NCI-H128 (cell line): Measurements from ENCODE around the gene HOXB8.
A peak's percentile ranks its signal among the peaks of the same experiment; 100 is the strongest.

Experiments
- DNase-seq: peaks from one replicate; lab custom pipeline; 2025; ENCODE audit not compliant: unreplicated experiment; lab: John Stamatoyannopoulos, UW

The HOXB8 gene

DNA sequence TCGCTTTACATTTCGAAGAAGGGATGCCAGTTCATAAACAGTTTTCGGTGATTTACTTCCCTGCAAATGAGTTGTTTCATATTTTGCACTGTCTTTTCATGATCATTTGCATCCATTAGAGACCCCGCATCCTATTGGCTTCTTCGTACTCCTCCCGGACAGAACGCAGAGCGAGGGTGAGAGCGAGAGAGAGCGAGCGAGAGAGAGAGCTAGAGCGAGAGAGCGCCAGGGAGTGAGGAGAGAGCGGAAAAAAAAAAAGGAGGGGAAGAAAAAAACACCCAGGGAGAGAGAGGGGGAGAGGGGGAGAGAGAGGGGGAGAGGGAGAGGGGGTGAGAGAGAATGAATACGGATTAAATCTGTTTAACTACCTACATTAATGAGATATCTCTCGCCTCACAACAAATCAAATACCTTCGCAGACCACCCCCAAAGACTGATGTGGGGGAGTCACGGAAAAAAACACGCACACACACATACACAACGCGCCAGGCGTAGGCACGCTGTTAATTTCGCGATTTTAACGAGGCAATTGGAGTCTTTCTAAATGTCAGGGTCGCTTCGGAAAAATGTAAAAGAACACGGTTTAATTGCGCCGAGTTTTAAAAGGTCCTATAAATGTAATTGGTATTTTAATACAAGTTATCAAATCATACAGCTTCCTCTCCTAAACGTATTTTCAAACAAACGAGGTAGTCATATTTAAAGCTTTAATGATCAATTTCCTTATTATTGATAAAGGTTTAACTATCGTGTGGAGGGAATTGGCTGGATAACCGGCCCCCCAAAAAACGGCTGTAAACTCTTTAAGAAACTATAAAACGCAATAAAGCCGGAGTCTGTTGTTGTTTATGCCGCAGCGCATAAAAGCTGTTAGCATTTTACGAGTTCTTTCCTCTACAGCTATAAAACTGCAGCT, at the start of gene HOXB8:
Gene HOXB8, minus strand, starts transcription at position 246 of the 916 bp plus-strand sequence. CDS start 588 bp downstream, outside the sequence.
- no peak for DNase-seq

- DNase-seq = no peak
Measured at GRCh38 chr17:48663134-48663924, 48.2 kb upstream of the HOXB8 start.

DNA sequence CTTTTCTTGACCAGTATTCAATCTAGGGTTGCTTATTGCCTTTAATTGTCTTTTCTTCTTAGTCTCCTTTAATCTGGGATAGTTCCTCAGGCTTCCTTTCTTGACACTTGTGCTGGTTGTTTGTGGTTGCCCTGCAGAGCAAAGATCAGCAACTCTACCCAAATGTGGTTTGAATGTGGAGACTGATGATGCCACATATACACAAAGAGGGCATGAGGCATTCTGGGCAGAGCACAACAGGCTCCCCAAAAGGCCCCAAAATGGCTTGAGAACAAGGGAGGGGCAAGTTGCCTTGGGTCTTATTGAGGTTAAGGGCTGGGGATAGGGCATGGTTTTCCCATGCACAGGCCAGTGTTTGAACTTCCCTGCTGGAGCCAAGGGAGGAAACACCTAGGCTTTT, 40.8 kb upstream of the HOXB8 start:
- DNase-seq = no peak

- no peak for DNase-seq
Measured at GRCh38 chr17:48649741-48650140, 34.6 kb upstream of the HOXB8 start.

GRCh38 chr17:48647963-48648245, 32.8 kb upstream of the HOXB8 start:
- DNase-seq = no peak

GRCh38 chr17:48647103-48647962, 32.2 kb upstream of the HOXB8 start:
- no peak for DNase-seq

- DNase-seq = peak; percentile 36
Measured at GRCh38 chr17:48646183-48647102, 31.4 kb upstream of the HOXB8 start.

DNA sequence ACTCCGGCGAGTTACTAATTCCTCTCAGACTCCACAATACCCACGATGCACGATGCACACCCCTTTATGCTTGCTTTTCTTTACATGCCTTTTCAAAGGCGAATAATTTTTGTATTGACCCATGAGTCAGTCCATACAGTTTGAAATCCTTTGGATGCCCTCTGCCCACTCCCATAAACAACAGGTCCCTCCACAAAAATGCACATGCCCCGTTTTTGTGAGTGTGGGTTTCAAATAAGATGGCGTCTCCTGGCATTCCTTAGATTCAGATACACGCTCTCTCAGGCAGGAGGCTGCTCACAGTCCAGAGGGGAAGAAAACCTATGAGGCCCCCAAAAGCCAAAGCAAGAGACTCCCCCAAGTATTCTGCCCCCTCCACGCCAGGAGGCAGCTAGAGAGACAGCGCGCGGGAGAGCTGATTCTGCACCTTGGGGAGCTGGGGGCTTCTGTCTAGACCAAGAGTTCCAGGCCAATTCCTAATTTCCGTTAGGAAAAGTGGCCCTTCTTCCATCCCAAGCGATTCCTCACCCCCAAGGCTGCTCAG, 30.6 kb upstream of the HOXB8 start:
- no peak for DNase-seq

DNA sequence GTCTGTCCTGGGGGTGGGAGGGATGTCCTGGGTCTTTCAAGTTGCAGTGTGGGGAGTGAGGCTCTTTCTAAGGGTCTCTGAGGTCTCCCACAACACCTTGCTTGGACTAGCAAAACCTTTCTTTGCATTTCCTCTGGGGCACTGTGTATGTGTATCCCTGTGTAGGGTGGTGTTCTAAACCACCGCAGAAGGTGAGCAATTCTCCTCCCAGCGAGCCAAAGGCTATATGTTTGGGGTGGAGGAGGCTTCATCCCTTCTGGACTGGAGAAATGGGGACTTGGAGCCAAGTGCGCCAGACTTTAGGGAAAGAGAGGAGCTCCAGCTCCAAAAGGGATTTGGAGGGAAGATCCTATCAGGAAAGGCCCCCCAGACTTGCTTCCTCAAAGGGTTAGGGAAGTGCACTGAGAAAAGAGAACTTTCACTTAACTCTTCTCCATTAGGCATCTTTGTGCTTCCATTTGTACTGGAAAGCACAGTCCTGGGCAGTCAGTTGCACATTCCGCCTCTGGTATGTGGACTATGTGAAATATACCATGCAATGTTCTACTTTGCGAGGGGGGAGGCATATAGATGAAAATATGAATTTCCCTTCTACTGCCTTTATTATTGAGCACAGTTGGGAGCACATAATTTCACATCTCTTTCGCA, 29.9 kb upstream of the HOXB8 start:
- DNase-seq = no peak

DNA sequence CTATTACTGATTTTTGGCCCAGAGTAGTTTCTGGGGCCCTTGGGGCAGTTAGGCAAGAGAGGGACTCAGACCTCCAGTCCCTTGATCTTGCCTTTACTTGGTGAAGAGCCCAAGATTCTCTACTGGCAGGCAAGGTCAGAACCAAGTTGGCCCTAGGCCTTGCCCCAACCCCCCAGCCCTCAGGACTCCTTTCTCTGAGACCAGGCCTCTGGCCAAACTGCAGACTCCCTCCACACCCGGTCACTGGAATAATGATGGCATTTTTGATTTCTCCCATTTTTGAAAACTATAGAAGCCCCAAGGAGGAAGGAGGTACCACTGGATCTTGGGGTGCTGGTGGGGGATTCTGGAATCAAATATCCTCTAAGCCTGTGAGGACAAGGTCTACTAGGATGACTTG, 29.1 kb upstream of the HOXB8 start:
- DNase-seq = no peak

DNA sequence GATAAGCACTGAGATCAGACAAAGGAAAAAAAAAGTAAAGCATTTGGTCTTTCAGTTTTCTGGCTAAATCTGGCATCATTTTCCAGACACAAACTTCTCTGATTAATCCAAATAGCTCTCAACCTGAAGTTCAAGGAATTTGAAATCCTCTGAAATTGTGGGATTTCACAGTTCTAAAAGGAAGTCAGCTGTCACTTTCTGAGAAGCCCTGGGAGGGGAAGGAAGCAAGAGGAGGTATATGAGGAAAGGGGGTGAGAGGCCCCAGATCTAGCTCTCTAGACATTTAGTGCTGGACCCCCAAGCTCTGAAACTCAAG, 28.6 kb upstream of the HOXB8 start:
- DNase-seq = no peak

DNA sequence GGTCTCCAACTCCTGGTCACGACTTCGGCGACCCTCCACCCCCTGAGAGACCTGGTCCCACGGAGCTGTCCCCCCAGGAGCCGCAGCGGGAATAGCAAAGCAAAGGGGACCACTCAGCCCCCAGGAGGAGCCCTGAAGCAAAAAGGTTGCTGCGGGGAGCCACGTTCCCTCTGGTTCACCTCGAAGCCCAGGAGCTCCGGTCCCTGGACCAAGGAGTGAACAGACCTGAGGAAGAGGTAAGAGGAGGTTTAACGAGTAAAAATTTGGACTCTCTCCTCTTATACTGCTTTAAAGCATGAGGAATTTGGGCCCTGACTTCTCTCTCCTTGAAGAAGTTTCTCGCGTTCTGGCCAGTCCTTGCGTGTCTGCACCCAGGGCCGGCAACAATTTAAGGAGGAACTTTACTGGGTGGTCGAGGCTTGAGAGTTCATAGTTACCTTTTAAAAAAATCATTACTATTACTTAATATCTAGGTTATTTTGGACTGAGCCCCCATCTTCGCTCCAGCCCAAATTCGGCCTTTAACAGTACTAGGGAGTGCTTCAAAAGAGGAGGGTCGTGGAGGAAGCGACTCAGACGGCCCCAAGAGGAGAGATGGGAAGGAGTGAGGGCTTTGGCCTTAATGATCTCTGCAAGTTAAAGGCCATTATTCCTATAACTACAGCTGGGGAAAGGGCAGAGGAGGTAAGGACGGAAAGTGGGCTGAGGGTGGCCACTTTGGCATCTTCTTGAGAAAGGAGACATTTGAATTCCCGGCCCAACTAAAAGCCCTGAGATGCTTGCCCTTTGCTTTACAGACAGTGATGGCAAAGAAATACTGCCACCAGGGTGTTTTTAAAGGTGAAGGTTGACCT, 28.0 kb upstream of the HOXB8 start:
- DNase-seq = no peak

- no peak for DNase-seq
Measured at GRCh38 chr17:48642059-48642842, 27.2 kb upstream of the HOXB8 start.

DNA sequence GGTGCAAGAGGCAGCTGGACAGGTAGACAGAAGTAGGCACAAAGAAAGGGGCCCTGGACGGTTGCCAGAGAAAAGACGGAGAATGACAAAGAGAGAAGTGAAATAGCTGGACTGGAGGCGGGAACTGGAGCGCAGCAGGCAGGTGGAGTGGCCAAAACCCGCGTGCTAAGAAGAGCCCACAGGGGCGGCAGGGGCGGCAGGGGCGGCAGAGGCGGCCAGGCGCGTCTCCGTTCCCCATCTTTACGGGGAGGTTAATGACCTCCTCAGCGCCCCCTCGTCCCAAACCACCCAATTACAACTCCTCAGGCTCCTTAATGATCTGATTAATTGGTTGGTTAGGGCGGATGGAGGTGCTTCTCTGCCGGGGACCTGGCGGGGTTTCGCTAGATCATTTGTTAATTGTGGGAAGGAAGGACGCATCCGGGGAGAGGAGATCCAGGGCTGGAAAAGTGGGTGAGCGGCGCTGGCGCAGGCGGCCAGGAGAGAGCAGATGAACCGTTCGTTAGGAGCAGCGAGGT, 26.5 kb upstream of the HOXB8 start:
- DNase-seq = no peak

DNA sequence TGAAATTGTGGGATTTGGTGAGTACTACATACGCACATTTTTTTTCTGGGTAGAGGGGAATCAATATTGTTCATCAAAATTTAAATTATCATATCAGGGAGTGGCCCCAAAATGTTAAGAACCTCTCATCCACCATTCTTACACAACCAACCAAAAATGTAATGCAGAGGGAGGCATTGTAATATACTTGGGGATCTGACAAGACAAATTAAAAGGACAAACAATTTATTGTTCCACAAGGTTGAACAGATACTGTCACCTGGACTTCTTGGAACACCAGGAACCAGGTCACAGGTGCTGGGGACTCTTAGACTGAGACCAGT, 25.7 kb upstream of the HOXB8 start:
- DNase-seq = no peak

- no peak for DNase-seq
Measured at GRCh38 chr17:48639982-48640857, 25.1 kb upstream of the HOXB8 start.

DNA sequence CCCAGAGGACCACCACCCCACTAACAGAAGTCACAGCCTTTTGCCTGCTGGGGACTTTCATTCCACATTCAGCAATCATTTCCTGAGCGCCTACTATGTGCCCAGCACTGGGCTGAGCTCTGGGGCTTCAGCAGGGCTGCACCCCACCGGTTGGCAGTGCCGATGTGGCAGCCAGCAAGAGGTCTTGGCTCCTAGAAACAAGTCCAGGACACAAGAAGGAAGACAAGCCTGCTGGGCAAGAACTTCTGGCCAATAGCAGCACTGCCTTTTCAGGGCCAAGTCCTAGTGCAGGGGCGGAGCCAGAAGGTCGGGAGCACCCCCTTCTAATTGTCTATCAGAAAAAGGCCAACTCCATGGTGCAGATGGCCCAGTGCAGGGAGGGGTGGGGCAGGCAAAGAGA, 24.0 kb upstream of the HOXB8 start:
- no peak for DNase-seq
